Muscle layer of colon (tissue), 2 donors: ENCODE measurements around the gene STXBP2.

Experiments
- H3K27ac ChIP-seq: one replicate; pipeline ENCODE4 v1.7.0; 2013; ENCODE audit warnings: low read depth, mild to moderate bottlenecking, low read length, moderate library complexity
- H3K27me3 ChIP-seq, 2 donors: one replicate each; pipeline ENCODE4 v1.7.0; 2013; ENCODE audit warnings: low read length in 2 of 2, mild to moderate bottlenecking in 2 of 2; ENCODE audit not compliant: insufficient read depth in 2 of 2, control insufficient read depth in 1 of 2
- H3K36me3 ChIP-seq: one replicate; pipeline ENCODE4 v1.7.0; 2013; ENCODE audit warnings: mild to moderate bottlenecking, low read length; ENCODE audit not compliant: insufficient read depth
- H3K4me1 ChIP-seq: one replicate; pipeline ENCODE4 v1.7.0; 2013; ENCODE audit warnings: mild to moderate bottlenecking, low read length; ENCODE audit not compliant: insufficient read depth
- H3K4me3 ChIP-seq, 2 donors: one replicate each; pipeline ENCODE4 v1.7.0; 2013; ENCODE audit warnings: low read length in 2 of 2, low read depth in 1 of 2, mild to moderate bottlenecking in 1 of 2, moderate library complexity in 1 of 2
- H3K9ac ChIP-seq: one replicate; pipeline ENCODE4 v1.7.0; 2013; ENCODE audit warnings: low read length
- H3K9me3 ChIP-seq: one replicate; pipeline ENCODE4 v1.7.0; 2013; ENCODE audit warnings: mild to moderate bottlenecking, low read length
- donor health status: abdominal sarcoma.
- donor health status: Adenocarcinoma of cecum.

STXBP2 gene

DNA sequence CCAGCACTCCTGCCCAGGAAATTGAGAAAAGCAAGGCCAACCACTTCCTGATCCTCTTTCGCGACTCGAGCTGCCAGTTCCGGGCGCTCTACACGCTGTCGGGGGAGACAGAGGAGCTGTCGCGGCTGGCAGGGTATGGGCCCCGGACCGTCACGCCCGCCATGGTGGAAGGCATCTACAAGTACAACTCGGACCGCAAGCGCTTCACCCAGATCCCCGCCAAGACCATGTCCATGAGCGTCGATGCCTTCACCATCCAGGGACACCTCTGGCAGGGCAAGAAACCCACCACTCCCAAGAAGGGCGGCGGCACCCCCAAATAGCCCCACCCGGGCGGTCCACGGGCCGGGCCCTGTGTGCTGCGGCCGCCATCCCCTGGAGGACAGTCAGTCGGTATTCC lies 19.2 kb upstream of the STXBP2 start:
- Histone ChIP-seq H3K4me3 (no peak overlapping the region), H3K9me3 (no peaks in the 10 kb centered on the region), H3K27ac (no peak overlapping the region), H3K4me1 (peaks cover 4% of the 10 kb centered on the region), H3K9ac (no peak overlapping the region), H3K27me3 (no peaks in the 10 kb centered on the region), H3K36me3 (peaks cover 27% of the 10 kb centered on the region)

DNA sequence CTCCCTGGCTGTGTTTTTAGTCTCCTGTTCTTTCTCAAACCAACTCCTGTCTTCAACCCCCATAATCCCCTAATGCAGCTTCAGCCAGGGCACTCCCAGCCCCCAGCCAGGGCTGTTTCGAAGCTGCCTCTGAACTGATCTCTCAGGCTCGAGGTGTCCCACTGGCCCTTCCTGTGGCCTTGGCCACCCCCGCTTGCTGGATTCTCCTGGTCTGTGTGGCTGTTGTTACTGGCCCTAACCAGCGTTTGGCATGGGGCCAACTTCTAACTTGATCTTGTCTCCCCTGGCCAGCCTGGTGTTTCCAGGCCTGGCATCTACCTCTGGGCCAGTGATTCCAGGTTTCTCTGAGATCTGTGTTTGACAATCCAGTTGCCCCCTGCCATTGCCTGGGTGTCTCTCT lies 18.6 kb upstream of the STXBP2 start:
- Histone ChIP-seq H3K4me1 (peaks cover 4% of the 10 kb centered on the region), H3K27ac (no peak overlapping the region), H3K9ac (no peak overlapping the region), H3K27me3 (no peaks in the 10 kb centered on the region), H3K9me3 (no peaks in the 10 kb centered on the region), H3K36me3 (peaks cover 33% of the 10 kb centered on the region), H3K4me3 (no peak overlapping the region)

DNA sequence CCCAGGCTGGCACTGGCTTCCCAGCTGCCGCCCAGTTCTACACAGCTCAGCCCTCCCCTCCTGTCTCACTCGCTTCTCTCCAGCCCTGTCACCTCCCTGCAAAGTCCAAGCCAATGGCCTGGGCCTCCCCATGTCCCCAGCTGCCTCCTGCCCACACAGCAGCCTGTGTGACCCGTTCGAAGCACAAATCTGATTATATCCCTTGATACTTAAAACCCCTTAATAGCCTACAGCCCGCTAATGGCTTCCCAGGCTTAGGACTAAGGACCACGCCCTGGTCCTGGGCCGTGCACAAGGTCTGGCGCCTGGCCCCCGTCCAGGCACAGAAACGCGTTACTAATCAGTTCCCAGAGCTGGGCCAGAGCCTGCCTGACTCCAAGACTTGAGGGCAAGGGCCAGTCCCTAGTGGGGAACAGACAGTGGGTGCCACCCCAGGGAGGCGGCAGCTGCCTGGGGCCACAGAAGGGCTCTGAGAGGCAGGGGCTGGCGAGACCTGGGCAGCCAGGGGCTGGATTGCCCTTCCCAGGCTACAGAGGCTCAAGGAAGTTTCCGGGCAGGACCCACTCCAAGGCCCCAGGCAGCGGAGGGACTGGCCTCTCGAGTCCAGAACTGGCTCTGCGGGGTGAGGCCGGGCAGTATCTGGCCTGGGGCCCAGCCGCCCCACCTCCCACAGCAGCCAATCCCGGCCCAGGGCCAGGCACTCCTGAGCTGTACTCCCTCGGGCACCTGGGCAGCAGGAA lies 18.0 kb upstream of the STXBP2 start:
- Histone ChIP-seq H3K9ac (no peak overlapping the region), H3K27me3 (no peaks in the 10 kb centered on the region), H3K4me3 (no peak overlapping the region), H3K27ac (no peak overlapping the region), H3K36me3 (peaks cover 38% of the 10 kb centered on the region), H3K9me3 (no peaks in the 10 kb centered on the region), H3K4me1 (peaks cover 4% of the 10 kb centered on the region)

DNA sequence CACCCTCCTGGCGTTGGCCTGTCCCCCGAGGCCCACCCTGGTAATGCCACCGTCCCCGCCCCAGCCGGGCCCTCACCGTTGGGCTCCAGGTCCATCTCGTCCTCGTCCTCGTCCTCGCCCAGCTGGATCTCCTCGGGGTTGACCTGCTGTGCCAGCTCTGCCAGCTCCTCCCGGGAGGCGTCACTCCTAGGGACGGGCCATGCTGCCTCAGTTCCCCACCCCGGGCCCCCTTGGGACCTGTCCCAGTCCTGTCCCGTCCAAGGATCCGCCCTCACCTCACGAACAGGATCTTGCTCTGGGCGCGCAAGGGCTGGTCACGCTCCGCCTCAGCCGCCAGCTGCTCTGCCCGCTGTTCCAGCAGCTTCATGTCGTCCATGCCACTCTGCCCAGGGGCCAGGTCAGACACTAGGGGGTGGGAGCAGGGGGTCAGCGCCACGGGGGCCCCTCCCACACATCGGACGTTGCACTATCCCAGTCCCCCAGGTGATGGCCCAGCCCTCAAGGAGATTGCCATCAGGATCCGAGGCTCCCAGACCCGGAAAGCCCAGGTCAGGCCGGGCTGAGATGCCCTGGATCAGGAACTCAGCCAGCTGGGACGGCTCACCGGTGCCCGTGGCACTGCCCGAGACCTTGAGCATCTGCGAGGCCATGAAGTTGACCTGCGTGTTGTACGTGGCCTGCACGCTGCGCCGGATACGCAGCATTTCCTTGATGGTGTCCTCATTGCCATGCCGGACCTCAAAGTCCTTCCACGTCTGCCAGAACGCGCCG lies 17.1 kb upstream of the STXBP2 start:
- Histone ChIP-seq H3K9me3 (no peaks in the 10 kb centered on the region), H3K27me3 (no peaks in the 10 kb centered on the region), H3K27ac (no peak overlapping the region), H3K4me1 (peaks cover 4% of the 10 kb centered on the region), H3K9ac (no peak overlapping the region), H3K4me3 (no peak overlapping the region), H3K36me3 (peaks cover 45% of the 10 kb centered on the region)

DNA sequence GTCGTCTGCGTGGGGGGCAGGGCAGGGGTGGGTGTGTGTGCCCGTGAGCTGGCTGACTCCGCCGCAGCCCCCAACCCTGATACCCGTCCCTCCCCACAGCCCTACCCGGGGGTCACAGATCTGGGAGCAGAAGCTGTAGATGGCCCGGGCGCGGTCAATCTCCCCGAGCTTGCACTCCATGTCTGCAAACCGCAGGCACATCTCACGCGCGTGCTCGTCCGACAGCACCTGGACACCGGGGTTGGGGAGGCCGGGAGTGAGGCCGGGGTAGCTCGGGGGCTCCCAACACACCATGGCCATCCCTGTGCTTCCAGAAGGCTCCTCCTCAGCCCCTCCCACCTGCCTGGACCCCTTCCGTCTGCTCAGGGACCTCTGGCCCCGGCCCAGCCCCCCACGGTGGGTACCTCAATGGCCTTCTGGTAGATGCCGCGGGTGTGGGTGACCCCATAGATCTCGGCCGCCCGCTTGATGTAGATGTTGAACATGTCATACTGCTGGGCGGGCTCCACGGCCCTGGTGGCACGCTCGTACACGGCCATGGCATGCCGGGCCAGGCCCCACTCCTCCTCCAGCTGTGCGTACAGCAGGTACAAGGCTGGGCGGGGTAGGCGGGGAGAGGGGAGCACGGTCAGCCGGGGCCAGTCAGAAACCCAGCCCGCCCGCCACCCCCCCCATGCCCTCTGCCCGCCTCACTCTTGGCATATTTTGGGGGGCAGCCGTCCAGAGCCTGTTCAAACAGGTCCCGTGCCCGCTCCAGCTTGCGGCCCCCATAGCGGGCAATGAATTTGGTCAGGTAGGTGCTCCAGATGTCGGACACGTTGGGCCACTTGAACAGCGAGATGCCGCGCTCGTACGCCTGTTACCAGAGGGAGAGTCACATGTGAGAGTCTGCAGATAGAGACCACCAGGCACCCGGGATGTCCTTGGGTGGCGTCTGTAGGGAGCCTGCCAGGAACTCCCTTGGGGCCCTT lies 16.2 kb upstream of the STXBP2 start:
- Histone ChIP-seq H3K36me3 (peaks cover 54% of the 10 kb centered on the region), H3K27me3 (no peaks in the 10 kb centered on the region), H3K9me3 (no peaks in the 10 kb centered on the region), H3K27ac (no peak overlapping the region), H3K9ac (no peak overlapping the region), H3K4me3 (no peak overlapping the region), H3K4me1 (peaks cover 4% of the 10 kb centered on the region)

GRCh38 chr19:7622933-7623685 lies 13.8 kb upstream of the STXBP2 start:
- no peak overlapping the region for H3K4me3 ChIP-seq
- no peak overlapping the region for H3K27ac ChIP-seq
- H3K4me1 ChIP-seq: peaks cover 15% of the 10 kb centered on the region
- H3K27me3 ChIP-seq: no peaks in the 10 kb centered on the region
- peaks cover 63% of the 10 kb centered on the region for H3K36me3 ChIP-seq
- no peaks in the 10 kb centered on the region for H3K9me3 ChIP-seq
- H3K9ac ChIP-seq: no peak overlapping the region

DNA sequence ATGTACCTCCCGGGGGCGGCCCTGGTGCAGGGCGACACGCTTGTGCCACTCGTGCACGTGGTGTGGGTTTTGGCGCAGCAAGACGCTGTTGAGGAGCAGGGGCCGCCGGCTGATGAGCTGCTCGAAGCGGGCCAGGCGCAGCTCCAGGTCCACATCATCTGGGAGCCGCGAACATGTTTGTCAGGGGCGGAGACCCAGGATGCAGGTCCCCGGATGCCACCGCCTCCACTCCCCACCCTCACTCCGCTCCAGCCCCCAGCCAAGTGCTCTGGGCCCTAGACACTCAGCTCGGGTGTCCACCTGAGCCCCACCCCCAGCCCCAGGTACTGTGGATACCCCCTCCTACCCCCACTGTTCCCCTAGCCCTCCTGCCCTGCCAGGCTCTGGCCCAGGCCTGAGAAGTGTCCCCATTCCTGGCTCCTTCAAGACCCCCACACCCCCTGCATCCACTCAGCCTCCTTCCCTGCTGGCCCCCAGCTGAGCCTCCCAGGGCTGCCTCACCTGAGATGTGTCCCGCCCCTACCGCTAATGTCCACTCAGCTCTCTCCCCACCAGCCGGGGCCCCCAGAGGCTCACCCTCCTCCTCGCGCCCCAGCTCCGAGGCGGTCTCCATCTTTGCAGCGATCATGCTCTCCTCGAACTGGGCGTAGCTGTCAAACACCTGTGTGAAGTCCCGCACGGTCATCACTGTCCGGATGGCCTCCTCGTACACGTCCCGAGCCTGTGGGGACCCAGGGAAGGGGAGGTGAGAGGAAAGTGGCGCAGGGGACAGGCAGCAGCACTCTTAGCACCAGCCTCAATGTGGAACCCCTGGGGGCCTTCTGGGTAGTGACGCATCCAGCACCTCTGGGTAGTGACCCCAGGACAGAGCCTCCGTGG lies 12.9 kb upstream of the STXBP2 start:
- Histone ChIP-seq H3K27me3 (no peaks in the 10 kb centered on the region), H3K27ac (no peak overlapping the region), H3K4me1 (peaks cover 18% of the 10 kb centered on the region), H3K9me3 (no peaks in the 10 kb centered on the region), H3K4me3 (no peak overlapping the region), H3K36me3 (peaks cover 63% of the 10 kb centered on the region), H3K9ac (no peak overlapping the region)

DNA sequence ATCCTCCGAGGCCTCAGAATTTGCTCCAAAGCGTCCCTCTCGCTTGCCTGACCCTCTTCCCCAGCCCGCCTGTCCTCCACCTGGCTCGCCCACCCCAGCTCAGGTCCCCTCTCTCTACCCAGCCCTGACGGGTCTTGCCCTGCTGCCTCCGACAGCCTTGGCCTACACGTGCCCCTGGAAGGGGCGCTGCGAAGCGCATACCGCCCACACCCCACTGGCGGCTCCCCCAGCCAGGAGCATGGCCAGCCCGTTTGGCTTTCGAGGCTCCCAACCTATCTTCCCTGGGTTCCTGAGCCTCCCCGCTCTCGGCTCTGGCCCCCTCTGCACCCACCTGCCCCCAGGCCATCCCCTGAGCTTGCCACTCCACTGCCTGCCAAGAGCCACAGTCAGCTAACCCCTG lies 12.1 kb upstream of the STXBP2 start:
- Histone ChIP-seq H3K9ac (no peak overlapping the region), H3K4me3 (no peak overlapping the region), H3K36me3 (peaks cover 60% of the 10 kb centered on the region), H3K9me3 (no peaks in the 10 kb centered on the region), H3K4me1 (peaks cover 18% of the 10 kb centered on the region), H3K27ac (no peak overlapping the region), H3K27me3 (no peaks in the 10 kb centered on the region)

DNA sequence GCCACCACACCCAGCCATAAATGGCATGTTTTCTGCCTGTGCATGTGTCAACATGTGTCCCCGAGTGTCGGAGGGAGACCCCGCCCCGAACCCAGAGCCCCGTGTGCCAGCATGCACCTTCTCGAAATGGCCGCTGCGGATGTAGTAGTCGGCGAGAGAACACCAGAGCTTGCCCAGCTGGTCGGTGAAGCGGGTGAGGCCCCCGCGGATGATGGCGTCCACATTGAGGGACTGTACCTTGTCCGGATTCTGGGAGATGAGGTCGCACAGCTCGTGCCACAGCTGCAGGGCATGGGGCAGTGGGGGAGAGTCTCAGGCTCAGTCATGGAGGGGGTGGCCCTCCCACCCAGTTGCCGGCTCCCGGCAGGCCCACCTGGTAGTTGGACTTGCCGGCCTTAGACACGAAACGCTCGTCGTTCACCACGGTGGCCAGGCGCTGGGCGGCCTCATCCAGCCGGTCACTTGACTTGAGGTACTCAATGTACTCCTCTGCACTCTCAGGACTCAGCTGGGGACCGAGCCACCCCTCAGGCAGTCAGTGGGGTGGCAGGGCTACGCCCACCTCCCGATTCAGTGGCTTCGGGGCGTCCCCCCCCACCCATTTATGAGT lies 11.0 kb upstream of the STXBP2 start:
- H3K9ac ChIP-seq: no peak overlapping the region
- H3K4me1 ChIP-seq: peaks cover 28% of the 10 kb centered on the region
- H3K9me3 ChIP-seq: no peaks in the 10 kb centered on the region
- no peak overlapping the region for H3K27ac ChIP-seq
- no peaks in the 10 kb centered on the region for H3K27me3 ChIP-seq
- H3K4me3 ChIP-seq: no peak overlapping the region
- peaks cover 52% of the 10 kb centered on the region for H3K36me3 ChIP-seq

DNA sequence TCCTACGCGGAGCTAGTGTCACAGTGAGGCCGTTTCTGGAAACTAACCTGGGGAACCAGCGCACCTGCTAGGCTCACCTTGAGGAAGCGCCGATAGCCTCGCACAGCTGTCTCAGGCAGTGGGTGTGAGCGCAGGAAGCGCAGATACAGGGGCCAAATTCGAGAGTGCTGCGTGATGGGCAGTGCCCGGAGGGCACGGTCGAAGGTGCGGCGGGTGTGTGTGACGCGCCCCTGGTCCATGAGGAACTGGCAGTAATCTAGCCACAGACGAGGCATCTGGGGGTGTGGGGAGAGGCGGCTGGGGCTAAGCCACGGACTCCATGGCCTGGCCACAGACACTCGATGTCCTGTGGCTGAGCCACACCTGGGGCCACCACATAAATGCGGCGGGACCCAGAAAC lies 9.7 kb upstream of the STXBP2 start:
- peaks cover 29% of the 10 kb centered on the region for H3K4me1 ChIP-seq
- peaks cover 44% of the 10 kb centered on the region for H3K36me3 ChIP-seq
- no peaks in the 10 kb centered on the region for H3K27me3 ChIP-seq
- H3K27ac ChIP-seq: no peak overlapping the region
- no peak overlapping the region for H3K4me3 ChIP-seq
- no peak overlapping the region for H3K9ac ChIP-seq
- H3K9me3 ChIP-seq: no peaks in the 10 kb centered on the region
